ENCODE results near the gene TNIP1.

Gene TNIP1

GRCh38 chr5:150993826-150994412, 86.9 kb downstream of the TNIP1 start:
- DNase-seq, result no peak

DNA sequence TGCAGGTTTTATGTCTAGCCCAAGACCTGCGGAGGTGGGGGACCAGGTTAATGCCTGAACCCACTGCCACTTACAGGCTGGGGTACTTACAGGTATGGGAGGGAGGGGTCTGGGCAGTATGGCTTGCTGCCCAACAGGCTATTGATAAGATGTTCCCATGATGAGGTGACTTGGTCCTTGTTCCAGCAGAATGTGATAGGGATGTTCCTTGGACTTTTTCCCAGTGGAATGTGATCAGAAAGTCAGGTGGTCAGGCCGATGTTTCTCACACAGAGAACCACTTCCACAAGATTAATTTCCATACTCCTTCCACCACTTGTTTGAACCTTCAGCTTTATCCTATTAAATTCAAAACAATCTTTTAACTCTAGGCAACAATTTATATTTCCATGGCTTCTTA, 87.4 kb downstream of the TNIP1 start:
- DNase-seq, result no peak

DNA sequence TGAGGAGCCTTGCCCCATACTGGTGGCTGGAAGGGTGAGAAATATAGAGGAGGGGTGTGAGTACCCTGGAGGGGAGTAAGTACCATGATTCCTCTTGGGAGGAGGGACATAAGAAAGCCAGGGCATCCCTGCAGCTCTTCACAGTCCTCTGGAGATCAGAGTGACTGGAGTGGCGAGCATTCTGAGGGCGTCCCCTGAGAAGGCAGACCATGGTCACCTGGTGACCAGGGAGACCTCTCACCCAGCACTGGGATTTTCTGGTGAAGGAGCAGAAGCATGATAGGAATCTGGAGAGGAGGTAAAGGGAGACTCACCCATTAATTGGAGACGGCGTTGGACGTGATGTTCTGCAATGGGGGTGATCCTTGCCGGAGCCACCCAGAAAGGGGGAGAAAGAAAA, 88.1 kb downstream of the TNIP1 start:
- no peak for DNase-seq

DNA sequence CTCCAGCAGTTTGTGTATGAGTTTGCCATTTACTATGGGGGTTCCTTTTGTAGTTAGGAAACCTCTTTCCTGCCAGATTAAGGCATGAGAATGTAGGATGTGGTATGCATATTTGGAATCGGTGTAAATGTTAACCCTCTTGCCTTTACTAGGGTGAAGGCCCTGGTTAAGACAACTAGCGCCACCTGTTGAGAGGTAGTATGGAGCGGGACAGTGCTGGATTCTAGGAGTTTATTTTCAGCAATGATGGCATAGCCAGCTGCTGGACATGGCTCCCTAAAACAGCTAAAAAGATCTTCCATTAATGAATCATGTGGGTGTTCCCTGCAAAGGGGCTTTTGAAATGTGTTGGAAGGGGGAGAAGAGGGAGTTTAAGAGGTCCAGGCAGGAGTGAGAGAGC, 91.1 kb downstream of the TNIP1 start:
- peak; percentile 7 for DNase-seq

GRCh38 chr5:150987746-150988145, 93.1 kb downstream of the TNIP1 start:
- no peak for DNase-seq

Data from hematopoietic multipotent progenitor cell treated with erythropoietin and hydrocortisone succinate and interleukin-3 and kit ligand, for 8 days (in vitro differentiated cells).